ENCODE data around the gene C16orf82. TPM values are rescaled to one million over a fixed set of nuclear protein-coding genes. Genes with fewer than 3 reads are reported as not detected.

The C16orf82 gene
- total RNA-seq, 1 donor, result not detected

DNA sequence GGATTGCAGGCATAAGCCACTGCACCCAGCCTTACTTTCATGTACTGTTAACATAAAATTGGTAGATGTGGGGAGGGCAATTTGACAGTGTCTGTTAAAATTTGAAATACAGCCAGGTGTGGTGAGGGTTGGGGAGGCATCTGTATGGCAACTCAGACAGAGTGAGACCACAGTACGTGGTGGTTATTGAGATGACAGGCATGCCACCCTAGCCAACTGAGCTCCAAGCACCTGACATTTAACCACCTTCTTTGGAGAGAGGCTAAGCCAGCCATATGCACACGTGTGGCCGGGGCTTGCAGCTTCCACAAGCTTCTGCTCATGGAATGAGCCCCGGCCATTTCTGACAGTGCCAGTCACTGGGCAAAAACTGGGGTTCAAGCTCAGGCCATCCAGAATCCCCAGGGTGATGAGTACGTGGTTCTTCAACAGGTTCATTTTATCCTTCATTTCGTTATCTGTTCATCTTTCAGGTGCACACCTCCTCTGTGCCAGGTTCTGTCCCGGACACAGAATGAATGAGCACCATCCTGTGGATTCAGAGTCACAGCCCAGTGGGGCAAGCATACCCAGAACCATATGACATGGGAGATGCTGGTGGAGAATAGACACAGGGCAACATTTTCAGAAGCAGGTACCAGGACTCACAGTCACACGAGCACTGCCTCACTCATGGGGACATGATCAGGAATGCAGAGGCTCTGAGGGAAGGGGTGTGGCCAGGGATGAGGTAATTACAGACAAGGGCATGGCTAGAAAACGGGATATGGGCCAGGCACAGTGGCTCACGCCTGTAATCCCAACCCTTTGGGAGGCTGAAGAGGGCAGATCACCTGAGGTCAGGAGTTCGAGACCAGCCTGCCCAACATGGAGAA is 36.2 kb downstream of the C16orf82 start:
- TF ChIP-seq, protein P1, sequence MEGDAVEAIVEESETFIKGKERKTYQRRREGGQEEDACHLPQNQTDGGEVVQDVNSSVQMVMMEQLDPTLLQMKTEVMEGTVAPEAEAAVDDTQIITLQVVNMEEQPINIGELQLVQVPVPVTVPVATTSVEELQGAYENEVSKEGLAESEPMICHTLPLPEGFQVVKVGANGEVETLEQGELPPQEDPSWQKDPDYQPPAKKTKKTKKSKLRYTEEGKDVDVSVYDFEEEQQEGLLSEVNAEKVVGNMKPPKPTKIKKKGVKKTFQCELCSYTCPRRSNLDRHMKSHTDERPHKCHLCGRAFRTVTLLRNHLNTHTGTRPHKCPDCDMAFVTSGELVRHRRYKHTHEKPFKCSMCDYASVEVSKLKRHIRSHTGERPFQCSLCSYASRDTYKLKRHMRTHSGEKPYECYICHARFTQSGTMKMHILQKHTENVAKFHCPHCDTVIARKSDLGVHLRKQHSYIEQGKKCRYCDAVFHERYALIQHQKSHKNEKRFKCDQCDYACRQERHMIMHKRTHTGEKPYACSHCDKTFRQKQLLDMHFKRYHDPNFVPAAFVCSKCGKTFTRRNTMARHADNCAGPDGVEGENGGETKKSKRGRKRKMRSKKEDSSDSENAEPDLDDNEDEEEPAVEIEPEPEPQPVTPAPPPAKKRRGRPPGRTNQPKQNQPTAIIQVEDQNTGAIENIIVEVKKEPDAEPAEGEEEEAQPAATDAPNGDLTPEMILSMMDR (IDR thresholded peaks at IDR 0.05; ENCODE audit: insufficient read depth, low read depth, low read length), result no peak
- DNase-seq (ENCODE audit: low read depth), result no peak
- no peak overlapping the region for H3K4me3 ChIP-seq (ENCODE audit: low read depth, low read length)

DNA sequence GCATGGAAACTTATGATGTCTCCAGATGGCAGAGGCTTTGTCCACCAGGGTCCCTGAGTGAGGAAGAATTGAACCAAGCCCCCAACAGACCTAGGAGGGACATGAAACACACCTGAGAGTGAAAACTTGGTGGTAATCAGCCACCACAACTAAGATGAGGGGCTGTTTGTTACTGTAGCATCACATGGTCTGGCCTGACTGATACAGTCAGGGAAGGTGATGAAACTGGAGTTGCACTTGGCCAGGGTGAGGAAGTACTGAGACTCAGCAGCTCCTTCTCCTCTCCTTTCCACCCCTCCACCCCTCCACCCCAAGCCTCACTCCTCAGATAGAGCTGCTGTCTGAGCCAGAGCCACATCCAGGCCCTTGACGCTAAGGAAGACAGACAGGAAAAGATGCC is 37.2 kb downstream of the C16orf82 start:
- TF ChIP-seq, protein P1 (IDR thresholded peaks at IDR 0.05; ENCODE audit: insufficient read depth, low read depth, low read length), result no peak
- no peak overlapping the region for H3K4me3 ChIP-seq (ENCODE audit: low read depth, low read length)
- DNase-seq (ENCODE audit: low read depth), result no peak

DNA sequence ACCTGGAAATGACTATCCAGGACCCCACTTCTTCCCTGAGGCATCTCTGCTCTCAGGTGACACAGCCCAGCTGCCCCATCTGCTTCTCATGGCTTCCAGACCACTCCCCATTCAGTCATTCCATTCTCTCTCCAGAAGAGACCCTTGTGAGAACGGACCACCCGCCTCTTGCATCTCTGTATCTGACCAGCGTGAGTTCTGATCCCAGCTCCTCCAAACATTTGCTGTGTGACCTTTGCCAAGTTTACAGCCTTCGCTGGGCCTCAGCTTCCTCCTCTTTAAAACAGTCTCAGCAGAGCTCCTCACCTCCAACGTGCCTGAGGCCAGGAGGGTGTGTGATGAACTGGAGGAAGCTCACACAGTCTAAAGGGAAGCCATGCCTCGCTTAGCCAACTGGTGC is 39.6 kb downstream of the C16orf82 start:
- DNase-seq (ENCODE audit: low read depth), result no peak
- TF ChIP-seq, protein P1 (IDR thresholded peaks at IDR 0.05; ENCODE audit: insufficient read depth, low read depth, low read length), result no peak
- no peak overlapping the region for H3K4me3 ChIP-seq (ENCODE audit: low read depth, low read length)

DNA sequence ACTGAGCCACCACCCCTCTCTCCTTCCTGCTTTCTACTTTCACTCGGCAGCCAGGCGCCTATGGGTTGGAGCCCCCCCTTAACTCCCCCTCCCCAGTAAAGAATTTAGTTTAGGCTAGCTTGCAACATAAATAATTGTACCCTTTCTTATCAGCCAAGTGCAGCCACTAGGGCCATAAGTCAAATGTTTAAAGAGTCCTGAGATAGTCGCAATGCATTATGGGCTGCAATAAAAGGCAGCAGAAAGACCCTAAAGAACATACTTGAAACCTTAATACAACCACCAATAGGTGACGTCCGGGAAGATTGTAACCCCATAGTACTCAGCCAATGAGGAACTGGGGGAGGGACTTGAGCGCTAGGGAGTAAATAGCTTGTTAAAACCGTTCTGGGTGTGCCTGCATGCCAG is 40.5 kb downstream of the C16orf82 start:
- peak; percentile 8 for DNase-seq (ENCODE audit: low read depth)
- H3K4me3 ChIP-seq (ENCODE audit: low read depth, low read length), result no peak overlapping the region
- TF ChIP-seq, protein P1 (IDR thresholded peaks at IDR 0.05; ENCODE audit: insufficient read depth, low read depth, low read length), result no peak

DNA sequence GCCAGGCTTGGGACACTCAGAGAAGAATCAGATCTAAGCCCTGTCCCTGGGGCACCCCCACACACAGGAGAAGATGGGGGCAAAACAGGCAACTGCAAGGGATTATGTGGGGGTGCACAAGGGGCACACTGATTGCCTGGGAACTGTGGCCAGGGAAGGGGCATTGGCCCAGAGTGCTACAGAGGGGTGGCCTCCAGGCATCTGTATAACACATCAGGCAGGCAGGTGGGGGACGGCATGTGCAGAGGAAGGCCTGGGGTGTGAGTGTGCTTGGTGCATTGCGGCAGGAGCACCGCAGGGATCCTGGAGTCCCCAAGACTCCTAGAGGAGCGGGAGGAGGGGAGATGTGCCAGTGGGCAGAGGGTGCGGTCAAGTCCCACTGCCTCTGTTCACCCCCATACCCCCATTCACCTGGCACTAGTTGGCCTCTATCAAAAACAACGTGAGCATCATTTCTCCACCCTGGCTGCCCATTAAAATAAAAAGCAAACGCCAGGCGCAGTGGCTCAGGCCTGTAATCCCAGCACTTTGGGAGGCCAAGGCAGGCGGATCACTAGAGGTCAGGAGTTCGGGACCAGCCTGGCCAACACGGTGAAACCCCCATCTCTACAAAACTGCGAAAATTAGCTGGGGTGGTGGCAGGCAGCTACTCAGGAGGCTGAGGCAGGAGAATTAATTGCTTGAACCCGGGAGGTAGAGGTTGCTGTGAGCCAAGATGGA is 41.5 kb downstream of the C16orf82 start:
- H3K4me3 ChIP-seq (ENCODE audit: low read depth, low read length), result no peak overlapping the region
- TF ChIP-seq, protein P1 (IDR thresholded peaks at IDR 0.05; ENCODE audit: insufficient read depth, low read depth, low read length), result no peak
- no peak for DNase-seq (ENCODE audit: low read depth)

DNA sequence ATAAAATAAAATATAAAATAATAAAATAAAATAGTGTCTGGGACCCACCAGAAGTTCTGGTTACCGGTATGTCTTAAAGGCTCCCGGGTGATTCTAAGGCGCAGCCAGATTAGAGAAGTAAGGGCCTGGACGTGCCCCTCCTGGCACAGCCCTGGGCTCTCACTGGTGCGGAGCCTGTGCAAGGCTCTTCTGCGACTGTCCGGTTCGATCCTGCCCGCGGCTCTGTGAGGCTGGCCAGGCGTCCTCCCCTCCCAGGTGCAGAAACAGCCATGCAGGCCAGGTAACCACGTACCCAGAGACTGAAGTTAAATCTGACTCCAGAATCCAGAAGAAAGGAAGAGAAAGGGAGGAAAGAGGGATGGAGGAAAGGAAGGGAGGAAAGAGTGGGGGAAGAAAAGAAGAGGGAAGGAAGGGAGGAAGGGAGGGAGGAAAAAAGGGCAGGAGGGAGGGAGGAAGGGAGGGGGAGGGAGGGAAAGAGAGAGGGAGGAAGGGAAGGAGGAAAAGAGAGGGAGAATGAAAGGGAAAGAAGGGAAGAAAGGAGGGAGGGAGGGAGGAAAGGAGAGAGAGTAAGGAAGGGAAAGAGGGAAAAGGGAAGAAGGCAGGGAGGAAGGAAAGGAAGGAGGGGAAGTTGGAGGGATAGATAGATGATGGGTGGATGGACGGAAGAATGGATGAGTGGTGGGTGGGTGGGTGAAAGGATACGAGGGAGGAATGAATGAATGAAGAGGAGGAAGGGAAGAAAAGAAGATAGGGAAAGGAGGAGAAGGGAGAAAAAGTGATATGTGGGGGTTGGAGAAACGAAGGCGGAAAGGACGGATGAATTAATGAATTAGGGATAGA is 42.3 kb downstream of the C16orf82 start:
- H3K4me3 ChIP-seq (ENCODE audit: low read depth, low read length), result peak overlapping the region; percentile 44
- TF ChIP-seq, protein P1 (IDR thresholded peaks at IDR 0.05; ENCODE audit: insufficient read depth, low read depth, low read length), result no peak
- DNase-seq (ENCODE audit: low read depth), result no peak

Measured in fibroblast of villous mesenchyme (primary cell).